ENCODE data around the gene INPP5A.

INPP5A gene

GRCh38 chr10:132714986-132715775, 177.6 kb downstream of the INPP5A start:
- CTCF ChIA-PET, result no interaction called here
- TF ChIP-seq CTCF (IDR thresholded peaks at IDR 0.05; ENCODE audit: control extremely low read depth, extremely low read depth, low read depth, missing control alignments), result no peak
- POLR2A ChIA-PET, result no interaction called here
- DNase-seq (ENCODE audit: extremely low spot score), result no peak

GRCh38 chr10:132715776-132716680, 178.4 kb downstream of the INPP5A start:
- no peak for TF ChIP-seq CTCF (IDR thresholded peaks at IDR 0.05; ENCODE audit: control extremely low read depth, extremely low read depth, low read depth, missing control alignments)
- CTCF ChIA-PET, result no interaction called here
- DNase-seq (ENCODE audit: extremely low spot score), result no peak
- POLR2A ChIA-PET, result no interaction called here

DNA sequence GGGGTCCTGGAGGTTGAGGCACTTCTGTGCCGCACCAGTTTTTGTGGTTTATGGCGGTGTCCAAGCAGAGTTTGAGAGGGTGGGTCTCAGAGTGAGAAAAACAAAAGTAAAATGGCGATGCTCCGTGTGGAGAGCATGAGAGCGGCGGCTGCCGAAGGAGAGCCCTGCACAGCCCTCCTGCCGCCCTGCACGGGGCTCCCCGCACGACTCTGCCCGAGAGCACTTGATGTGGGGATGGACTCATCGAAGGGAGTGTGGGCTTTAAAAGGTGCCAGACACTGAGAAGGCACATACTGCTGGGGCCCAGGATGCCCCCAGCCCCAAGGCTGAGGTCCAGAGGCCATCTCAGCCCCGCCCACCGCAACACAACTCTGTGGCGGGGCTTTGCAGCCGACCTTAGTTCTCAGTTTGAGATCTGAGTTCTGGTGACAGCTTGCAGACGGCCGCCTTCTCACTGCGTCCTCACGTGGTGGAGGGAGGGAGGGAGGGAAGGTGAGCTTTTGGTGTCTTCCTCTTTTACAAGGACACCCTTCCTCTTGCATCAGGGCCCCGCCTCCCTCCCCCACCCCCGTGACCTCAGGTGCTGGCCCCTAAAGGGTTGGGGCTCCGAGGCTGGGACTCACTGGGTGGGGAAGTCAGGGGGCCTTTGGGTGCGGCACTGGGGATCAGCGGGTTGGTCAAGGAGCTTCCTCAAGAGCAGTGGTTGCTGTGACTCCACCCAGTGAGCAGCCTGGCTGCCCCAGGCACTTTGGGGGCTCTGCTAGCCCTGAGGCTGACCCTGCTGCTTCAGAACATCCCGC, 179.3 kb downstream of the INPP5A start:
- no peak for TF ChIP-seq CTCF (IDR thresholded peaks at IDR 0.05; ENCODE audit: control extremely low read depth, extremely low read depth, low read depth, missing control alignments)
- POLR2A ChIA-PET, result no interaction called here
- DNase-seq (ENCODE audit: extremely low spot score), result no peak
- CTCF ChIA-PET, result no interaction called here

DNA sequence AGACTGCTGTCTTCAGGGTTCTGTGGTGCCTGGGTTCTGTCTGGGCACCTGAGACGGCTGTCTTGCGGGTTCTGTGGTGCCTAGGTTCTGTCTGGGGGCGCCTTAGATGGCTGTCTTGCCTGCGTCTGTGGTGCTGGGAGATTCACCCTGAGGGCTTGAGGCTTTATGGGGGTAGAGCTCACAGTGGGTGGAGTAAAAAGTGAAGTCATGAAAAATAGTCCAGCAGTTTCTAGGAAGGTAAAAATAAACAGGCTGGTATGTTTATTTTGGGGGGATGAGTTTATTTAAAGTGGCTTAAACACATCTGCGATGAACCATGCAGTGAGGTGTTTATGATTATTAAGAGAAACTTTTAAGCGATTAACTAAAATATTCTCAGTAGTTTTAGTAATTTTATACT, 184.1 kb downstream of the INPP5A start:
- no peak for DNase-seq (ENCODE audit: extremely low spot score)
- ChIA-PET POLR2A (no interaction called here), CTCF (no interaction called here)
- no peak for TF ChIP-seq CTCF (IDR thresholded peaks at IDR 0.05; ENCODE audit: control extremely low read depth, extremely low read depth, low read depth, missing control alignments)

- ChIA-PET CTCF (no interaction called here), POLR2A (no interaction called here)
- no peak for TF ChIP-seq CTCF (IDR thresholded peaks at IDR 0.05; ENCODE audit: control extremely low read depth, extremely low read depth, low read depth, missing control alignments)
- no peak for DNase-seq (ENCODE audit: extremely low spot score)
Observed at GRCh38 chr10:132722394-132723329, 185.1 kb downstream of the INPP5A start.

Measured in GM10248 (cell line).